ENCODE data around the gene PHLDA3. TPM values are rescaled to one million over a fixed set of nuclear protein-coding genes. Genes with fewer than 3 reads are reported as not detected.
"Not testable (repeated sequence)": the region's sequence is repeated elsewhere in the genome, so short reads cannot be mapped to it uniquely, and the experiment has no call there.

Gene PHLDA3
- total RNA-seq, 1 donor from 2014 or later = 11.7 TPM

DNA sequence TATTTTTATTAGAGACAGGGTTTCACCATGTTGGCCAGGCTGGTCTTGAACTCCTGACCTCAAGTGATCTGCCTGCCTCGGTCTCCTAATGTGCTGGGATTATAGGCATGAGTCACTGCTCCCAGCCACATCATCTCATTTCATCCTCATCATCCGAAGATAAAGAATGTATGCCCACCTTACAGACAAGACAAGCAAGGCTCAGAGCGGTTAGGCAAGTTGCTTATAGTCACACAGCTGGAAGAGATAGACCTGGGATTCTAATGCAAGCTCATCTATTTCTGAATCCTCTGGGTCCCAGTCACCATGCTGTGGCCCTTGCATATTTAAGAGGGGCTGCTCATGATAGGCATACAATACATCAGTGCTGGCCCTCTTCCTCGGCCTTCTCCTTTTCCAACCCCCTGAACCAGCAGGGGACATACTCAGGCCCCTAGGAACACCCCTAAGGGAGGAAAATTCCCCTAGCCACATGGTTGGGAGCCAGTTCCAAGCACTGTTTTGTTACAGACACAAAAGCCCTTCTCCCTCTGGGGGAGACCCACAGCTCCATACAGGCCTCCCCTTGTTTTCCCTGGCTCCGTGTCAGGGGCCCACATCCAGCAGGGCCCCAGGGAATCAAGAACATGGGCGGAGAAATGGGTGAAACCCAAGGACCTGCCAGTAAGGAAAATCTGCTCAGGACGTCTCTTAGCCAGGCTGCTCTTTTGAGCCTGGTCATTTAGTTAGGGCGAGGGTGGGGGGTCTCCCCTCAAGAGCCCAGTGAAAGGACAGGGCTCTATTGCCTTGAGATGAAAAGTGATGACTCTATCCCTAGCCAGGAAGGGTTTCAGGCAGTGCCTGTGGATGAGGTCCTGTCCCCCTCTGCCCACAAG is 31.0 kb upstream of the PHLDA3 start:
- Mint-ChIP-seq H3K9me3 (no peaks in the 10 kb centered on the region), H3K27me3 (no peaks in the 10 kb centered on the region), H3K4me1 (peaks cover 9% of the 10 kb centered on the region), H3K27ac (no peak overlapping the region), H3K36me3 (ENCODE audit: low read depth) (peaks cover 13% of the 10 kb centered on the region), H3K4me3 (no peak overlapping the region)
- intact Hi-C loops (cut with micrococcal nuclease) = no loop called here
- DNase-seq = no peak

DNA sequence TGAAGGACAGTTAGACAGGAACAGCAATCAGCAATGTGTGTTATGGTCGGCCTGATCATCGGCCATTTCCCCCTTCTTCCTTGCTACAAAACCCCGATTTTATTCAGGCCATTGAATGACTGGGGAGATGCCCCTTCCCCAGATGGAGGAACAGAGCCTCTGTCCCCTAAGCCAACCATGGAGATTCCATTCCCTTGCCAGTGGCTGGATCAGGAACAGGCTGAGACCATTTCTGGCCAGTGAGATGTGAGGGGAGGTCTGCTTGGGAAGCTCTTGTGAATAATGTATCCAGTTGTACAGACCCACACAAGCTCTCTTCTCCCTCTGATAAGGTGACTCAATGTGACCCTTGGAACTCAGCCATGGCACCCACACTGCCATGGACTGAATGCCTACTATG is 30.2 kb upstream of the PHLDA3 start:
- H3K27me3 Mint-ChIP-seq = no peaks in the 10 kb centered on the region
- peaks cover 5% of the 10 kb centered on the region for H3K4me1 Mint-ChIP-seq
- DNase-seq = no peak
- intact Hi-C loops (cut with micrococcal nuclease) = no loop called here
- no peak overlapping the region for H3K27ac Mint-ChIP-seq
- H3K9me3 Mint-ChIP-seq = no peaks in the 10 kb centered on the region
- H3K4me3 Mint-ChIP-seq = no peak overlapping the region
- H3K36me3 Mint-ChIP-seq (ENCODE audit: low read depth) = peaks cover 20% of the 10 kb centered on the region

DNA sequence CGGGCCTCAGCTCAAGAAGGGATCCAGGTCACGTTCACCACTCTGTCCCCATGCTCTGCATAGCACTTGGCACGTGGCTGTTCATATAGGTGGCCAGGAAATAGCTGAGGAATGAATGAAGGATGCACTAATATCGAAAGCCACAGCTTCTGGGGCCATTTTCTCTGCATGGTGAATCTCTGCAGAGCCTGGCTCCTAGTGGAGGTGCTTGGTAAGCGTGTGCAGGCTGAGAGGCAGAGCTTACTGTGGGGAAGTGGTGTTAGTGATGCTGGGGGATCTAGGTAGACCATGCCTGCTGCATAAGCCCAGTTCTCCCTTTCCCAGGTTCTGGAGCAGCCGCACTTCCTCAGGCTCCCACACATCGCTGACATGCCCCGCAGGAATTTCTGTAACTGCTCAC is 29.6 kb upstream of the PHLDA3 start:
- Mint-ChIP-seq H3K27ac (no peak overlapping the region), H3K9me3 (no peaks in the 10 kb centered on the region), H3K4me3 (no peak overlapping the region), H3K27me3 (no peaks in the 10 kb centered on the region), H3K4me1 (peaks cover 4% of the 10 kb centered on the region), H3K36me3 (ENCODE audit: low read depth) (peaks cover 24% of the 10 kb centered on the region)
- intact Hi-C loops (cut with micrococcal nuclease) = no loop called here
- DNase-seq = no peak

DNA sequence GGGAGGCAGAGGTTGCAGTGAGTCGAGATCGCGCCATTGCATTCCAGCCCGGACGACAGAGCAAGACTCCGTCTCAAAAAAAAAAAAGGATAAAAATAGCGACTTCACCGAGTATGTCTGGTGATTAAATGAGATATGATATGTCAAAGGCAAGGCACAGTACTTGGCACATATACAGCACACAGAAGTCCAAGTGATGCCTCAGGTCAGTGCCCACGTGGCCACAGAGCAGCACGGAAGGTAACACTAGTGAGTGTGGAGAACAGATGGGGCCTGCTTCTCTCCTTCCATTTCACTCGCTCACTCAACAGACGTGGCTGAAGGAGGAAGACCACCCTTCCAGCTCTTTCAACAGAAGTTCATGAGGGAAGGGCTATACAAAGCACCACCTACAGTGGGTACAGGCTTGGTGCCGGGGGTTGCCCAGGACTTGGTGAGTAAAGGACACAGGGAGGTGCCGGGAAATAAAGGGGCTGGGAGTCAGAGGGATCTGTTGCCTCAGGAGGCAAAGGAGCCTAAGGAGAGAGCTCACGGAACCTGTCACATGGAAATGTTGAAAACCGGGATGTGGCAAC is 29.0 kb upstream of the PHLDA3 start:
- Mint-ChIP-seq H3K4me1 (peaks cover 4% of the 10 kb centered on the region), H3K27ac (no peak overlapping the region), H3K4me3 (no peak overlapping the region), H3K36me3 (ENCODE audit: low read depth) (peaks cover 28% of the 10 kb centered on the region), H3K9me3 (no peaks in the 10 kb centered on the region), H3K27me3 (no peaks in the 10 kb centered on the region)
- DNase-seq = no peak
- intact Hi-C loops (cut with micrococcal nuclease) = no loop called here

DNA sequence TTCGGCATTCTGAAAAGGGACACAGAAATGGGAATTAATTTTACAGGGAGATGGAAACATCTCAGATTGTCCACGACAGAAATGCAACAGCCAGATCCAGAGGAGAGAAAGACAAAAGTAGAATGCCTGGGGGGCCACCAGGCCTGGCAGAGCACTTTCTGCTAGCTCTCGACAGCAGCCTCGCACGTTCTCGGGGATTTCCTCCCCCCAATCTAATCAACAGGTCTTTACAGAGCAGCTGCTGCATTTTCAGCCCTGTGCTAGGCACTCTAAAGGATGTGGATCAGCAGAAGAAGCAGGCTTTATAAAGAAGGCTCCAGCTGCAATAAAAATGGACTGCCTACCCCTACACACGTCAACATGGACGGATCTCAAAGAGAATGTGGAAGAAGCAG is 27.3 kb upstream of the PHLDA3 start:
- Mint-ChIP-seq H3K27me3 (no peaks in the 10 kb centered on the region), H3K4me1 (peaks cover 1% of the 10 kb centered on the region), H3K9me3 (no peaks in the 10 kb centered on the region), H3K4me3 (no peak overlapping the region), H3K27ac (no peak overlapping the region), H3K36me3 (ENCODE audit: low read depth) (peaks cover 25% of the 10 kb centered on the region)
- no peak for DNase-seq
- intact Hi-C loops (cut with micrococcal nuclease) = no loop called here

DNA sequence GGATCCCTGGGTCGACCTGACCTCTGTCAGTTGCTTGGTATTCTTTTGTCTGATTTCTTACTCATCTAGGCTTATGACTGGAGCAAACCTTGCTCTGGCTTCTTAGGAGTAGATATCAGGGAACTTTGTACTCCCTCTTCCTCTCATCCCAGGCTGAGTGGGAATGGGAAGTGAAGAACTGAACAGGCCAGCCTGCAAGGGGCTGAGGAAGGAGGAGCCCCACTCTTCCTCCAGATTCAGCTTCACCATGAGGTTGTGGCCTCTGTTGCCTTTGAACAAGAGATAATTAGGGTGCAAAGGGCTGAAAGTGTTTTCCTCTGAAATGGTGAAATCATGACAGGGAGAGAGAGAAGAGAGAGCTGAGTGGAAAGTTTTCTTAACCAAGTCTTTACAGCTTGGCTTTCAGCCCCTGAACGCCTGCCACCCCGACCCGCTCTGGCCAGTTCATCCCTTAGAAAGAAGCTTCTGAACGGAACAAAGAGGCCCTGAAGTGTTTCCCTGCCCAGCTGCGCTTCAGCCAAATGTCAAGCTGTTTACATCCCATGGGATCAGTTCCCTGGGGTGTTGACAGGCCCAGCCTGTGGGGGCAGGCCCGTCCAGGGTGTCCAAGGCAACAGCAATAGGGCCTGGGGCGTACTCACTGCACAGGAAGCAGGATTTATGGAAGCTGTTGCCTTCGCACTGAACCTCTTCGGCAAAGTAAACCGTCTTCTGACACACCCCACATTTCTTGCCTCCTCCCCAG is 26.7 kb upstream of the PHLDA3 start:
- intact Hi-C loops (cut with micrococcal nuclease) = no loop called here
- Mint-ChIP-seq H3K4me1 (peaks cover 1% of the 10 kb centered on the region), H3K27me3 (no peaks in the 10 kb centered on the region), H3K27ac (no peak overlapping the region), H3K36me3 (ENCODE audit: low read depth) (peaks cover 25% of the 10 kb centered on the region), H3K9me3 (no peaks in the 10 kb centered on the region), H3K4me3 (no peak overlapping the region)
- DNase-seq = no peak

DNA sequence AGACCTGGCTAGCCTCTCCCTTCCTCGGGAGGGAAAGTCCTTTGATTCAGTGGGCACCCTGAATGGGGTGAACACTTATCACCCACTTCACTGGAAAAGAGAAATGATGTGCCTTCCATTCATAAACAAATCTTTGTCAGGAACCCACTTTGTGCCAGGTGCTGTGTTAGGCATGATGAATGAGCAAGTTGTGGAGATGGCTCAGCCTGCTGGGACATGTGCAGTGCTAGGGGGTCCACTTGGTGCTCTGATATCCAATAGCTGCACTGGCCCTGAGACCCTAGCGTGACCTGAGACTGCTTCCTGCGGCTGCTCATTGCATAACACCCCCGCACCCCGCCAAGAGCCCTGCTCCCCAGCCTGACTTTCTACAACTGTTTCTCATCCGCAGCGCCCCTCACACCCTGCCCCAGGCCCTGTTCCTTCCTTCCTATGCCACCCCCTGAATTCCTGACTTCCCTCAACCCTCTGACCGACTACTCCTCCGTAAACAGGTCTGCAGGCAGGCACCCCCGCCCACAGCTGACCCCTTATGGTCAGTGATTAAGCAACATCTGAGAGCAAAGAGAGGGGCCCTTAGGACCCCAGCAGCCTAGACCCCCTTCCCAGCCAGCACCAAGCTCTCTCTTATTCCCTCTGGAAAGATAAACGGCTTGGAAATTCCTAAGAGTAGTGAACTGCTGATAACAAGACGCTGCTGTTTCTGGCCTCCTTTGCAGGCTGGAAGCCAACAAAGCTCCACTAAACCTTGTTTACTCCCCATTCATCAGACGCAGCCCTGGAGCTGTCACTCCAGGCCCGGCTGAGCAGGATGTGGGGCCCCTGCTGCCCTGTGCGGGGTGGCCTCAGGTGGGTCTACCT is 25.0 kb upstream of the PHLDA3 start:
- Mint-ChIP-seq H3K4me3 (no peak overlapping the region), H3K4me1 (peaks cover 1% of the 10 kb centered on the region), H3K27ac (no peak overlapping the region), H3K36me3 (ENCODE audit: low read depth) (peaks cover 28% of the 10 kb centered on the region), H3K9me3 (no peaks in the 10 kb centered on the region), H3K27me3 (no peaks in the 10 kb centered on the region)
- intact Hi-C loops (cut with micrococcal nuclease) = no loop called here
- no peak for DNase-seq

DNA sequence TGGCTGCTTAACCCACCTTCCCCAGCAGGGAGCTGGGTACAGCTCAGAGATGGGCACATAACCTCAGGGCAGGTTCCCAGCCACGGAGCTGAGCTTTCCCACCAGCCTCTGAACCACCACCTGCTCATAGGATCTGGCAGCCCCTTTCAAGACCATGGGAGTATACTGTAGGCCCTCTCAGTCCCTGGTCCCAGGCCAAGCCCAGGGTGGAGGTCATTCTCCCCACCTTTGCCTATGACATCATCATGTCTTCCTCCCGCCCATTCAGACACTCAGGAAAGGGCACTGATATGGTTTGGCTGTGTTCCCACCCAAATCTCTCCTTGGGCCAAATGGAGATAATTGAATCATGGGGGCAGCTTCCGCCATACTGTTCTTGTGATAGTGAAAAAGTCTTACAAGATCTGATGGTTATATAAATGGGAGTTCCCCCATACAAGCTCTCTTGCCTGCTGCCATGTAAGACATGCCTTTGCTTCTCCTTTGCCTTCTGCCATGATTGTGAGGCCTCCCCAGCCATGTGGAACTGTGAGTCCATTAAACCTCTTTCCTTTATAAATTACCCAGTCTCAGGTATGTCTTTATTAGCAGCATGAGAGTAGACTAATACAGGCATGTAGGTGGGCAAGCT is 24.2 kb upstream of the PHLDA3 start:
- H3K27me3 Mint-ChIP-seq; intact Hi-C loops (cut with micrococcal nuclease); H3K4me1 Mint-ChIP-seq; H3K4me3 Mint-ChIP-seq; DNase-seq; H3K9me3 Mint-ChIP-seq; H3K27ac Mint-ChIP-seq: not testable (repeated sequence)
- peaks cover 34% of the 10 kb centered on the region for H3K36me3 Mint-ChIP-seq (ENCODE audit: low read depth)

DNA sequence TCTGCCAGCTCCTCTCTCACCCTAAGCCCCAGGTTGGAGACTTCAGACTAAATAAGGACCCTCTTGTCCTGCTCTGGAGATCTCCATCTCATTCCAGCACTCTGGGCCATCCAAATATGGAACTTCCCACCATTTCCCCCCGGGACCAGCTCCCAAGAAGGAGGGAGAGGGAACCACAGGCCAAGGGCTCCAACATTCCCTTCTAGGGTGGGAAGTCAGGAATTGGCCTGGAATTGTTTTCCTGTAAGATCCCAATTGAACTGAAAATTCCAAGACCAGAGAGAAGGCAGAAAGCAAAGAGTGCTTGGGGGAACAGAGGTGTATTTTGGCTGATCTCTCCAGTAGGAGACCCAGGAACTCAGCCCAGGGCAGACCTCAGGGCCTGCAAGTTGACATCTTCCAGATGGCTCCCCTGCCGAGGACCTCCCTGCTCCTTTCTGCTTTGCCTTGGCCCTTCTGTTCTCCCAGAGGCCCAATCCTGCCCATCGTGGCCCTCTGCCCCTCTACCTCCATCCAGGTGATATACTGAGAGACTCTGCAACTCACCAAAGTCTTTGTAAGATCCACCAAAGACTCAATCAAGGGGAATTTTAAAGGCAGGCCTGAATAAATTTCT is 23.0 kb upstream of the PHLDA3 start:
- Mint-ChIP-seq H3K27me3 (no peaks in the 10 kb centered on the region), H3K4me3 (no peak overlapping the region), H3K9me3 (no peaks in the 10 kb centered on the region), H3K27ac (no peak overlapping the region), H3K4me1 (peaks cover 1% of the 10 kb centered on the region), H3K36me3 (ENCODE audit: low read depth) (peaks cover 39% of the 10 kb centered on the region)
- intact Hi-C loops (cut with micrococcal nuclease) = no loop called here
- DNase-seq = no peak

DNA sequence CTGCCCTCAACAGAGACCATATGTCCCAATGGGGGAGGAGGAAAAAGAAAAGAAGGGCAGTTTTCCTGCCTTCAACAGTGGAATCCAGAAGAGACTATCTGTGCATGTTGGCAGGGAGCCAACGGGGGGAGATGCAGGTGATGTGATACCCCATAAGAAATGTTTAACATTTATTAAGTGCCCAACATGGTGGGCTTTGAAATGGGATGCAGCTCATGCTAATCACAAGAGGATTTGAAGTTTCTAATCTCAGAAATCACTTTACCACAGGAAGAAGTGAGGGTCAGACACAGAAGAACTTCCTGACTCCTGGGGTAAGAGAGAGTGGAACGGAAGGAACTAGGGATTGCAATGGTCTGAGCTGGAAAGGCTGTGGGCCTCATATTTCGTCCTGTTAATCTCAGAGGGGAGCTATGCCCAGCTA is 21.7 kb upstream of the PHLDA3 start:
- H3K9me3 Mint-ChIP-seq = no peaks in the 10 kb centered on the region
- peaks cover 1% of the 10 kb centered on the region for H3K4me1 Mint-ChIP-seq
- intact Hi-C loops (cut with micrococcal nuclease) = no loop called here
- peaks cover 35% of the 10 kb centered on the region for H3K36me3 Mint-ChIP-seq (ENCODE audit: low read depth)
- no peak overlapping the region for H3K27ac Mint-ChIP-seq
- H3K27me3 Mint-ChIP-seq = no peaks in the 10 kb centered on the region
- no peak for DNase-seq
- H3K4me3 Mint-ChIP-seq = no peak overlapping the region

DNA sequence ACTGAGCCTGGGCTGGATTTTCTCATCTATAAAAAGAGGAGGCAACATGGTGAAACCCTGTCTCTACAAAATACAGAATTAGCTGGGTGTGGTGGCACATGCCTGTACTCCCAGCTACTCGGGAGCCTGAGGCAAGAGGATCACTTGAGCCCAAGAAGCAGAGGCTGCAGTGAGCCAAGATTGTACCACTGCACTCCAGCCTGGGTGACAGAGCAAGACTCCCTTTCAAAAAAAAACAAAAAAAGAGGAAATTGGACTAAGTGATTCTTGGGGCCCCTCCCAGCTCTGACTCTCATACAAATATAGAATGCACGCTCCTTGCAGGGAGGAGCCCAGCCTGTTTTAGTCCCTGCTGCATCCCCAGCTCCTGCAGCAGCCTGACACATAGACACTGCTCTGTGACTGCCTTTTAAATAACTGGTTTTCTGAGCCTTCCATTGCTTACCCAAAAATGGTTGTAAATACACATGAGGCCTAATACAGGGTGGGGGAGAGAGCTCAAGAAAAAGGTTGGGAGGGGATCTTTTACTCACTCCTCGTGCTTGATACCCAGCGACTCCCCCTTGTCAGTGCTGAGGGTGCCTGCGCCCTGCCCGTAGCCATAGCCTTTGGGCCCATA is 20.8 kb upstream of the PHLDA3 start:
- H3K36me3 Mint-ChIP-seq (ENCODE audit: low read depth) = peaks cover 29% of the 10 kb centered on the region
- H3K4me3 Mint-ChIP-seq = no peak overlapping the region

DNA sequence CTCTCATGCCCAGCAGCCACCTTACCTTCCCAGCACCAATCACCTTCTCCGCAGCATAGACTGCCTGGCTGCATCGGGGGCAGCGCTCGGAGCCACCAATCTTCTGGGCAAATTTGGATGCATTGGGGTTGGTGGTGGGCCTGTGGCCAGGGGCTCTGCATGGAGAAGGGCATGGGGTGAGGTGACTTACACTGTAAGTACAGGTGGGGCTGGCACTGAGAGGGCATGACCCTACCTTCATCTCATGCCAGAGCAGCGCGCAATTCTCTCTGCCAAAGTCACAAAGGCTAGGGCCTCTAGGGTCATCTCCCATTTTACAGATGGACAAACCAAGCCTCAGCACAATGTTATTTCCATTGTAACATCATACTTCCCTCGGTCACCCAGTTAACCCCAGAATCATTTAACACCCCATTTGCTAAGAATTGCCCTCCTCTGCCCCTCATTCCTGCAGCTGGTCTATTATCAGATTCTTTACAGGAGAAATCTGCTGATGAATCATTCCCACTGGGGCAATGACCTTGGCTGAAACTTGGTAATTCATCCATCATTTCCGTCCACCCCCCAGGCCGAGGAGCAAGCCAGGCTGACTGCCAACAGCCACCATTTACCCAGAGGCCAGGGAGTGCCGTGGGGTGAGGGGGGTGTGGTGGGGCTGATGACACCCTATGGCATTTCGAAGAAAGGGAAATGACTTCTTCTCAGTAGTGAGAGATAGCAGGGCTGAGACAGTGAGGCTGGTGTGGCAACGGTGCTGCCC is 20.0 kb upstream of the PHLDA3 start:
- Mint-ChIP-seq H3K36me3 (ENCODE audit: low read depth) (peaks cover 22% of the 10 kb centered on the region), H3K27ac (no peak overlapping the region), H3K4me1 (peaks cover under 1% of the 10 kb centered on the region), H3K4me3 (no peak overlapping the region), H3K9me3 (no peaks in the 10 kb centered on the region), H3K27me3 (no peaks in the 10 kb centered on the region)
- intact Hi-C loops (cut with micrococcal nuclease) = no loop called here
- DNase-seq = no peak

More for the DNA sequence above, 20.8 kb upstream of the PHLDA3 start:
- Mint-ChIP-seq H3K27ac (no peak overlapping the region), H3K4me1 (peaks cover 1% of the 10 kb centered on the region), H3K27me3 (no peaks in the 10 kb centered on the region), H3K9me3 (no peaks in the 10 kb centered on the region)
- DNase-seq = no peak
- intact Hi-C loops (cut with micrococcal nuclease) = no loop called here
